Natural killer cell (primary cell): ENCODE data around the gene COG7. TPM values are rescaled to one million over a fixed set of nuclear protein-coding genes. Genes with fewer than 3 reads are reported as not detected.

Source experiments
- ATAC-seq, 3 donors: fragments of 150-1000 bp in 2 of 3; fragments of 200-7000 bp in 1 of 3; cut with Tn5 transposase; 1 replicate in 1 of 3; 2 replicates in 2 of 3; pipeline ENCODE4 v1.10.0; 2021; ENCODE audit warnings: mild to moderate bottlenecking in 2 of 3, moderate library complexity in 2 of 3
- DNase-seq, 2 donors: peaks; one replicate each; pipeline versions ENCODE4 v3.0.0 to v3.0.0-alpha.2; 2013 to 2021; ENCODE audit warnings: mixed read lengths in 1 of 2
- H3K27ac ChIP-seq: one replicate; pipeline ENCODE4 v1.5.1; 2013; ENCODE audit warnings: mild to moderate bottlenecking, low read length
- H3K27me3 ChIP-seq: one replicate; pipeline ENCODE4 v1.6.1; 2013; ENCODE audit warnings: low read length; ENCODE audit not compliant: control insufficient read depth, insufficient read depth
- H3K36me3 ChIP-seq: one replicate; pipeline ENCODE4 v1.6.1; 2013; ENCODE audit warnings: low read length; ENCODE audit not compliant: control insufficient read depth, insufficient read depth
- H3K4me1 ChIP-seq: one replicate; pipeline ENCODE4 v1.6.1; 2013; ENCODE audit warnings: low read length; ENCODE audit not compliant: control insufficient read depth, insufficient read depth
- H3K4me3 ChIP-seq: one replicate; pipeline ENCODE4 v1.5.1; 2013; ENCODE audit warnings: low read length
- H3K9me3 ChIP-seq: one replicate; pipeline ENCODE4 v1.6.1; 2013; ENCODE audit warnings: low read length; ENCODE audit not compliant: control insufficient read depth, insufficient read depth
- H3K27ac Mint-ChIP-seq, 2 donors: one replicate each; pipeline ENCODE4 v1.8.0; 2022; ENCODE audit warnings: mild to moderate bottlenecking in 2 of 2, mixed read lengths in 2 of 2, moderate library complexity in 1 of 2
- H3K27me3 Mint-ChIP-seq, 2 donors: one replicate each; pipeline ENCODE4 v1.8.0; 2022; ENCODE audit warnings: low read depth in 2 of 2, mixed read lengths in 2 of 2
- H3K36me3 Mint-ChIP-seq: one replicate; pipeline ENCODE4 v1.8.0; 2022; ENCODE audit warnings: mixed read lengths
- H3K4me1 Mint-ChIP-seq, 2 donors: one replicate each; pipeline ENCODE4 v1.8.0; 2022; ENCODE audit warnings: mixed read lengths in 2 of 2
- H3K4me3 Mint-ChIP-seq: one replicate; pipeline ENCODE4 v1.8.0; 2022; ENCODE audit warnings: mild to moderate bottlenecking, moderate library complexity, mixed read lengths
- H3K9me3 Mint-ChIP-seq, 2 donors: one replicate each; pipeline ENCODE4 v1.8.0; 2022; ENCODE audit warnings: mixed read lengths in 2 of 2
- WGBS: methylation state at CpG from one replicate; pipeline ENCODE4 v1.1.7; 2013; ENCODE audit warnings: missing lambda C conversion rate; ENCODE audit not compliant: insufficient coverage; 5-methylcytosine and 5-hydroxymethylcytosine counted together
- intact Hi-C: fragments of 100-400 bp; cut with micrococcal nuclease; formaldehyde crosslinking; loops from one replicate; pipeline ENCODE4 v1.14.2; 2022
- total RNA-seq, 4 donors: library from RNA; stranded (reverse); fragments of 120-200 nt in 1 of 4; gene quantifications; one replicate each; pipeline versions ENCODE4 v1.2.3 to v1.2.4, GENCODE V29; 2013 to 2022
- TF ChIP-seq, protein P1 (sequence below): fragments of 200-600 bp; IDR thresholded peaks from one replicate; pipeline ENCODE4 v1.8.0; 2022; ENCODE audit warnings: antibody characterized with exemption

COG7 gene
- total RNA-seq, 3 donors from 2014 or later (not counting 1 experiment from before 2014, with no cell fraction given), result 18.4 to 26.6 (median 20.3) TPM

DNA sequence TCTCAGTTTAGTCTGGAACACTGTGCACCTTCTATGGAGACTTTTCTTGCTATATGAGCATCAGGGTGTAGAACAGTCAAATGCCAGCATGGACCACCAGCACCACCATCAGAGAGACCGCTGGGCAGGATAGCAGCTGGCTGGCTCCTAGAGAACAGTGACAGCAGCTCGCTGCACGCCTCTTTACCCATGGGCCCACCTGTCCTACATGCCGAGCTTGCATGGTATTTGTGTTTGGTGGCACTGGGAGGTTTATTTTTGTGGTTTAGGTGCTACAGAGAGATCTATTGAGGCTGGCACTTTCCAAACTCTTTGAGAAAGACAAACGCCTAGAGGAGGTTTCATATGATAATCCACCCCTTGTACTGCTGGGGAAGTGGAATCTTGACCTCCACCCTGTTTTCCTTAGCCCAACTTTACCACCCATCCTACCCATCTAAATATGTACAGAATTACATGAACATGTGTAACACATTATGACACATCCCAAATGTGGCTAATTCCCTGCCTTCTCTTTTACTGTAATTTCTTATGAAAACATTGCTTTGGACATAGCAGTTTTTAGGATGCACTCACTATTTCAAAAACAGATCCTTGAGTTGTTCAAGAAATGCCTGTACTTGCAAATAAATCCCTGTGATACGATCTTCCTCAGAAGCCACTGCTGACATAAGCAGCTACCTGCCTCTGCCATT, 46.3 kb downstream of the COG7 start:
- Histone ChIP-seq H3K36me3 (peaks cover 60% of the 10 kb centered on the region), H3K27ac (no peak overlapping the region), H3K27me3 (no peaks in the 10 kb centered on the region), H3K9me3 (no peaks in the 10 kb centered on the region), H3K4me1 (no peaks in the 10 kb centered on the region), H3K4me3 (no peak overlapping the region)
- H3K4me3 Mint-ChIP-seq, result no peak overlapping the region
- no peak for ATAC-seq
- H3K9me3 Mint-ChIP-seq, result no peaks in the 10 kb centered on the region
- peaks cover 27% of the 10 kb centered on the region for H3K36me3 Mint-ChIP-seq
- intact Hi-C loops, result no loop called here
- H3K27ac Mint-ChIP-seq, result no peak overlapping the region
- no peaks in the 10 kb centered on the region for H3K4me1 Mint-ChIP-seq
- no peaks in the 10 kb centered on the region for H3K27me3 Mint-ChIP-seq
- TF ChIP-seq, protein P1, sequence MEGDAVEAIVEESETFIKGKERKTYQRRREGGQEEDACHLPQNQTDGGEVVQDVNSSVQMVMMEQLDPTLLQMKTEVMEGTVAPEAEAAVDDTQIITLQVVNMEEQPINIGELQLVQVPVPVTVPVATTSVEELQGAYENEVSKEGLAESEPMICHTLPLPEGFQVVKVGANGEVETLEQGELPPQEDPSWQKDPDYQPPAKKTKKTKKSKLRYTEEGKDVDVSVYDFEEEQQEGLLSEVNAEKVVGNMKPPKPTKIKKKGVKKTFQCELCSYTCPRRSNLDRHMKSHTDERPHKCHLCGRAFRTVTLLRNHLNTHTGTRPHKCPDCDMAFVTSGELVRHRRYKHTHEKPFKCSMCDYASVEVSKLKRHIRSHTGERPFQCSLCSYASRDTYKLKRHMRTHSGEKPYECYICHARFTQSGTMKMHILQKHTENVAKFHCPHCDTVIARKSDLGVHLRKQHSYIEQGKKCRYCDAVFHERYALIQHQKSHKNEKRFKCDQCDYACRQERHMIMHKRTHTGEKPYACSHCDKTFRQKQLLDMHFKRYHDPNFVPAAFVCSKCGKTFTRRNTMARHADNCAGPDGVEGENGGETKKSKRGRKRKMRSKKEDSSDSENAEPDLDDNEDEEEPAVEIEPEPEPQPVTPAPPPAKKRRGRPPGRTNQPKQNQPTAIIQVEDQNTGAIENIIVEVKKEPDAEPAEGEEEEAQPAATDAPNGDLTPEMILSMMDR, result no peak
- no peak for DNase-seq
- WGBS, result 89% methylated on average over 6 of the region's 6 CpGs

DNA sequence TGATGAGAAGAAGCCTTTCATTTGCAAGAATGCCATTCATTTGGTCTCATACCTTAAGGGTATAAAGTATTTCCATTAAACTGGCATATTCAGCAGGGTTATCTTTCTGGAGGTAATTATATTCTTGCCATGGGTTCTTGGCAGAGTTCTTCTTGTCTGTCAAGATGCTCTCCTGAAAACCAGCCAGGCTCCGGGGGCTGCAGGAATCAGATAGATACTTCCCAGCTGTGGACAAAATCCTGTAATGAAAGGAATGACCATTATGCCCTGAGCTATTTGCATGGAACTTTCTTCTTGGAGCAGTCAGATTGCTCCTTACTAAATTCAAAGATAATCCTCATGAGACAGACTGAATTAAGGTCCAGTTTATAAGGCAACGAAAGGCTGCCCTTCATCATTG, 47.0 kb downstream of the COG7 start:
- no peaks in the 10 kb centered on the region for H3K4me1 ChIP-seq
- no peaks in the 10 kb centered on the region for H3K27me3 ChIP-seq
- Mint-ChIP-seq H3K9me3 (no peaks in the 10 kb centered on the region), H3K4me1 (no peaks in the 10 kb centered on the region), H3K4me3 (no peak overlapping the region), H3K27ac (no peak overlapping the region), H3K36me3 (peaks cover 27% of the 10 kb centered on the region), H3K27me3 (no peaks in the 10 kb centered on the region)
- intact Hi-C loops, result no loop called here
- TF ChIP-seq, protein P1, result no peak
- H3K4me3 ChIP-seq, result no peak overlapping the region
- 96% methylated on average over 2 of the region's 2 CpGs for whole genome bisulfite sequencing
- H3K27ac ChIP-seq, result no peak overlapping the region
- H3K9me3 ChIP-seq, result no peaks in the 10 kb centered on the region
- ATAC-seq, result no peak
- H3K36me3 ChIP-seq, result peaks cover 63% of the 10 kb centered on the region
- DNase-seq, result no peak

DNA sequence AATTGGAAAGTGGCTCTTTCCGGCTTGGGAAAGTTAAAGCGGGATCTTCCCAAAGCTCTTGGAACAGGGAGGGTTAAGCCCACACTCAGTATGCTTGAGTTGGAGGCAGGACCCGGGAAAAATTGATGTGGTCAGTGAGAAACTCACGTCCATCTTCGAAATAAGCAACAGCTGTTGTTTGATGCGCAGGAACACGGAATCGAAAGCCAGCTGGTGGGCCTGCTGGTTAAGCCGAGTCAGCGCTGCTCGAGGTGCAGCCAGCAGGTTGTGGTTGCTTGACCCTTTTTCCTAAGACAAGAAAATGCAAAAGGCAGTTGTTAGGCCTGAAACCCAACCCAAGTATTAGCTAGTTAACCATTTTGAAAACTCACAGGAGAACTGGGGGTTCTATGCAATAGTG, 49.4 kb downstream of the COG7 start:
- Histone ChIP-seq H3K36me3 (peaks cover 74% of the 10 kb centered on the region), H3K4me3 (no peak overlapping the region), H3K9me3 (no peaks in the 10 kb centered on the region), H3K4me1 (no peaks in the 10 kb centered on the region), H3K27me3 (no peaks in the 10 kb centered on the region), H3K27ac (no peak overlapping the region)
- DNase-seq, result no peak
- TF ChIP-seq, protein P1, result no peak
- Mint-ChIP-seq H3K4me1 (no peaks in the 10 kb centered on the region), H3K4me3 (no peak overlapping the region), H3K36me3 (peaks cover 26% of the 10 kb centered on the region), H3K27ac (no peak overlapping the region), H3K9me3 (no peaks in the 10 kb centered on the region), H3K27me3 (no peaks in the 10 kb centered on the region)
- 90% methylated on average over 11 of the region's 11 CpGs for WGBS
- no peak for ATAC-seq
- intact Hi-C loops, result no loop called here

- WGBS, result 100% methylated on average over 1 of the region's 2 CpGs
- DNase-seq, result no peak
- Mint-ChIP-seq H3K27ac (no peak overlapping the region), H3K27me3 (no peaks in the 10 kb centered on the region), H3K36me3 (peaks cover 31% of the 10 kb centered on the region), H3K4me3 (no peak overlapping the region), H3K9me3 (no peaks in the 10 kb centered on the region), H3K4me1 (no peaks in the 10 kb centered on the region)
- no peaks in the 10 kb centered on the region for H3K4me1 ChIP-seq
- H3K27me3 ChIP-seq, result no peaks in the 10 kb centered on the region
- intact Hi-C loops, result no loop called here
- no peak overlapping the region for H3K27ac ChIP-seq
- no peak for ATAC-seq
- H3K9me3 ChIP-seq, result no peaks in the 10 kb centered on the region
- H3K4me3 ChIP-seq, result no peak overlapping the region
- TF ChIP-seq, protein P1, result no peak
- peaks cover 80% of the 10 kb centered on the region for H3K36me3 ChIP-seq
Observed at GRCh38 chr16:23402100-23402499, 50.9 kb downstream of the COG7 start.
